Body of pancreas (tissue), 4 donors: ENCODE results near the gene GPRC5B.

Experiments used
- POLR2A ChIP-seq, 3 donors: fragments of 450-650 bp; IDR thresholded peaks; one replicate each; pipeline ENCODE4 v1.6.1; 2016; ENCODE audit warnings: antibody characterized with exemption in 3 of 3, mild to moderate bottlenecking in 2 of 3
- TF ChIP-seq, protein P1 (sequence below), 7 experiments: fragments of 450-650 bp in 4 of 7; fragments of 200-600 bp in 3 of 7; sonication (generic) in 3 of 7; IDR thresholded peaks; one replicate each; pipeline ENCODE4 v1.5.1; 2016 to 2019; ENCODE audit warnings: antibody characterized with exemption in 7 of 7

DNA sequence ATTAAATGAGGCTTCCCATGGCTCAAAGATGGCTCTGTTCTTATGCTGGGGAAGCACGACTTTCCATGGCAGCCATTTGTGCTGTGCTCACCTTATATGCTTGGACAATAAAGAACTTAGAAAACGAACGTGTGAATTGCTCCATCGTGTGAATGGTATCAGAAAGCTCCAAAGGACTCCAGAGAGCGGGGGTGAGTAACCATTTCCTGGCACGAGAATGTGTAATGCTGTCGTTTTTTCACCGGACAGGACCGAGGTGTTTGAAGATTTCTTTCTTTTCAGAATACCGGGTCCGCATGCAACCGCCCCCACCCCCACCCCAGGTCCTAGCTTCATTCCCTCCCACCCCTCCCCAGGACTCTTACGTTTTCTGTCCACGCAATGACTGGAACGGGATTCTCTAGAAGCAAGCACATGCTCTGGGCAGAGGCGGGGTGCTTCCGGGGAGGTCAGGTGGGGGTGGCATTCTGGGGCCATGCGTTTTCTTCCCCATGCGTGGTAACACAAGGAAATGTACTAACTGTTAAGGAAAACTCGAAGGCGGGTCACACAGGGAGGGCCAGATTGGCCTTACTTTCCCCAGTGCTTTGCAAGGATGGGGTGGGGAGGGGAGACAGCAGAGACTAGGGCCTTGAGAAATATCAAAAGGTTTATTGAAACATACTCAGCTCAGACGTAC lies 26.2 kb downstream of the GPRC5B start:
- TF ChIP-seq, protein P1, sequence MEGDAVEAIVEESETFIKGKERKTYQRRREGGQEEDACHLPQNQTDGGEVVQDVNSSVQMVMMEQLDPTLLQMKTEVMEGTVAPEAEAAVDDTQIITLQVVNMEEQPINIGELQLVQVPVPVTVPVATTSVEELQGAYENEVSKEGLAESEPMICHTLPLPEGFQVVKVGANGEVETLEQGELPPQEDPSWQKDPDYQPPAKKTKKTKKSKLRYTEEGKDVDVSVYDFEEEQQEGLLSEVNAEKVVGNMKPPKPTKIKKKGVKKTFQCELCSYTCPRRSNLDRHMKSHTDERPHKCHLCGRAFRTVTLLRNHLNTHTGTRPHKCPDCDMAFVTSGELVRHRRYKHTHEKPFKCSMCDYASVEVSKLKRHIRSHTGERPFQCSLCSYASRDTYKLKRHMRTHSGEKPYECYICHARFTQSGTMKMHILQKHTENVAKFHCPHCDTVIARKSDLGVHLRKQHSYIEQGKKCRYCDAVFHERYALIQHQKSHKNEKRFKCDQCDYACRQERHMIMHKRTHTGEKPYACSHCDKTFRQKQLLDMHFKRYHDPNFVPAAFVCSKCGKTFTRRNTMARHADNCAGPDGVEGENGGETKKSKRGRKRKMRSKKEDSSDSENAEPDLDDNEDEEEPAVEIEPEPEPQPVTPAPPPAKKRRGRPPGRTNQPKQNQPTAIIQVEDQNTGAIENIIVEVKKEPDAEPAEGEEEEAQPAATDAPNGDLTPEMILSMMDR (IDR thresholded peaks at IDR 0.05): no peak
- no peak for TF ChIP-seq POLR2A (IDR thresholded peaks at IDR 0.05)
